ENCODE data around the gene RBFOX2.

GRCh38 chr22:36028646-36029405 lies at the start of gene RBFOX2:
- TF ChIP-seq CTCF (IDR thresholded peaks at IDR 0.05; ENCODE audit: low read depth, low read length) = no peak
- no peak for TF ChIP-seq EZH2phosphoT487 (IDR thresholded peaks at IDR 0.05; ENCODE audit: low read depth)

Data from OCI-LY3 (cell line).